Thoracic aorta (tissue), 2 donors: ENCODE results near the gene MMADHC. TPM values are rescaled to one million over a fixed set of nuclear protein-coding genes. Genes with fewer than 3 reads are reported as not detected.

Source experiments
- ATAC-seq: fragments of 150-250 bp; one replicate; pipeline ENCODE4 v1.8.0; 2017; ENCODE audit warnings: low read depth; ENCODE audit not compliant: insufficient number of reproducible peaks, low FRiP score
- DNase-seq: peaks from one replicate; pipeline ENCODE4 v3.0.0-alpha.2; 2020; ENCODE audit warnings: low spot score
- H3K27ac ChIP-seq, 2 donors: fragments of 200-600 bp; sonication (generic); 1 replicate in 1 of 2; 2 replicates in 1 of 2; pipeline ENCODE4 v1.5.1; 2016; ENCODE audit warnings: mild to moderate bottlenecking in 2 of 2, moderate library complexity in 2 of 2
- H3K27me3 ChIP-seq: fragments of 200-600 bp; sonication (generic); replicated peaks from 2 replicates; pipeline ENCODE4 v1.6.0; 2016; ENCODE audit warnings: mild to moderate bottlenecking; ENCODE audit not compliant: insufficient read depth
- H3K36me3 ChIP-seq: fragments of 200-600 bp; sonication (generic); one replicate; pipeline ENCODE4 v1.5.1; 2016
- H3K4me1 ChIP-seq, 2 donors: fragments of 200-600 bp; sonication (generic); 1 replicate in 1 of 2; 2 replicates in 1 of 2; pipeline versions ENCODE4 v1.5.1 to v1.6.0; 2016; ENCODE audit warnings: low read depth in 2 of 2, mild to moderate bottlenecking in 1 of 2; ENCODE audit not compliant: control insufficient read depth in 1 of 2
- H3K4me3 ChIP-seq: fragments of 200-600 bp; sonication (generic); 2 replicates; pipeline ENCODE4 v1.5.1; 2016; ENCODE audit warnings: mild to moderate bottlenecking
- H3K9me3 ChIP-seq: fragments of 200-600 bp; sonication (generic); 2 replicates; pipeline ENCODE4 v1.5.1; 2016
- total RNA-seq, 2 donors: library from RNA; depleted of rRNA; stranded (reverse); fragments of >200 nt; gene quantifications; one replicate each; pipeline versions ENCODE4 v1.1.0 to v1.2.3, GENCODE V29; 2016
- TF ChIP-seq, protein P1 (sequence below): fragments of 200-600 bp; sonication (generic); IDR thresholded peaks from one replicate; pipeline ENCODE4 v1.5.1; 2019; ENCODE audit warnings: antibody characterized with exemption

Gene MMADHC
- total RNA-seq, 2 donors from 2014 or later = 62.2 to 280 TPM

GRCh38 chr2:149613704-149614103, 26.1 kb upstream of the MMADHC start:
- Histone ChIP-seq H3K36me3 (no peaks in the 10 kb centered on the region), H3K27me3 (no peaks in the 10 kb centered on the region), H3K27ac (no peak overlapping the region), H3K9me3 (no peaks in the 10 kb centered on the region), H3K4me1 (peaks cover 0 to 16% of the 10 kb centered on the region in 2 donors), H3K4me3 (no peak overlapping the region)
- TF ChIP-seq, protein P1, sequence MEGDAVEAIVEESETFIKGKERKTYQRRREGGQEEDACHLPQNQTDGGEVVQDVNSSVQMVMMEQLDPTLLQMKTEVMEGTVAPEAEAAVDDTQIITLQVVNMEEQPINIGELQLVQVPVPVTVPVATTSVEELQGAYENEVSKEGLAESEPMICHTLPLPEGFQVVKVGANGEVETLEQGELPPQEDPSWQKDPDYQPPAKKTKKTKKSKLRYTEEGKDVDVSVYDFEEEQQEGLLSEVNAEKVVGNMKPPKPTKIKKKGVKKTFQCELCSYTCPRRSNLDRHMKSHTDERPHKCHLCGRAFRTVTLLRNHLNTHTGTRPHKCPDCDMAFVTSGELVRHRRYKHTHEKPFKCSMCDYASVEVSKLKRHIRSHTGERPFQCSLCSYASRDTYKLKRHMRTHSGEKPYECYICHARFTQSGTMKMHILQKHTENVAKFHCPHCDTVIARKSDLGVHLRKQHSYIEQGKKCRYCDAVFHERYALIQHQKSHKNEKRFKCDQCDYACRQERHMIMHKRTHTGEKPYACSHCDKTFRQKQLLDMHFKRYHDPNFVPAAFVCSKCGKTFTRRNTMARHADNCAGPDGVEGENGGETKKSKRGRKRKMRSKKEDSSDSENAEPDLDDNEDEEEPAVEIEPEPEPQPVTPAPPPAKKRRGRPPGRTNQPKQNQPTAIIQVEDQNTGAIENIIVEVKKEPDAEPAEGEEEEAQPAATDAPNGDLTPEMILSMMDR = no peak
- DNase-seq (no peak), ATAC-seq (no peak)

- TF ChIP-seq, protein P1 = no peak
- ATAC-seq = no peak
- H3K4me3 ChIP-seq = no peak overlapping the region
These were observed 24.5 kb upstream of the MMADHC start for GRCh38 chr2:149612122-149612521.

DNA sequence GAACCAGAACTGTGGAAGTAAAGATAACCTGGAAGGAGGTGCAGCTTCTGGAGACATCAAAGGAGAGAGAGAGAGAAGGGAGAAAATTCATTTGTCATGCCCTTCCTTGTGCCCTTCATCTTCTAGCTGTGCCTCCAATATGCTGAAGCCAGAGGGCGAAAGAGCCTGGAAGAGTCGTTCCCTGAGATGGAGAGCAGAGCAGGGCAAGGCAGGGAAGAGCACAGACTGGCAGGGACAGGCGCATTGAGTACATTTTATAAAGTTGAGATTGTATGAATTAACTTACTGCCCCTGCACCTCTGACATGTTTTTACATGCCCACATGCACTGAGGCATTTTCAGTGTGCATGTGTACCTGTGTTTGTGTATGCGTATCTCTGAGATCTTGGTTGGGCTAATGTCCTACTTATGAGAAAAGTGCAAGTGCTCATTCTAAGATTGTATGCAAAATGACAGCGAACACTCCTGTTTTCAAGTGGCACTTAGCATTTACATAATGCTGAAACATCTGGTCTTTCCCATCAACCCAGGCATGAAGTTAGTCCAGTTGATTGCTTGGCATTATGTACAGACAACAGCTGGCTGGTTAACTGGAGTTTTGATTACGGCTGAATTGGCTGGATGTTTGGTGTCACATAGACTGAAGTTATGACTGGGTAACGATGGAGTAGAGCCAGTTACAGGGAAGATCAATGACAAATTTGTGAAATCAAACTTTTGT, 23.7 kb upstream of the MMADHC start:
- Histone ChIP-seq H3K27me3 (no peaks in the 10 kb centered on the region), H3K36me3 (no peaks in the 10 kb centered on the region), H3K4me3 (no peak overlapping the region), H3K27ac (no peak overlapping the region), H3K4me1 (peaks cover 0 to 10% of the 10 kb centered on the region in 2 donors), H3K9me3 (no peaks in the 10 kb centered on the region)
- DNase-seq = no peak
- no peak for ATAC-seq
- TF ChIP-seq, protein P1 = no peak

More at GRCh38 chr2:149612122-149612521, 24.5 kb upstream of the MMADHC start:
- peaks cover 0 to 13% of the 10 kb centered on the region in 2 donors for H3K4me1 ChIP-seq
- no peaks in the 10 kb centered on the region for H3K27me3 ChIP-seq
- no peaks in the 10 kb centered on the region for H3K9me3 ChIP-seq
- H3K36me3 ChIP-seq = no peaks in the 10 kb centered on the region
- no peak for DNase-seq
- no peak overlapping the region for H3K27ac ChIP-seq

DNA sequence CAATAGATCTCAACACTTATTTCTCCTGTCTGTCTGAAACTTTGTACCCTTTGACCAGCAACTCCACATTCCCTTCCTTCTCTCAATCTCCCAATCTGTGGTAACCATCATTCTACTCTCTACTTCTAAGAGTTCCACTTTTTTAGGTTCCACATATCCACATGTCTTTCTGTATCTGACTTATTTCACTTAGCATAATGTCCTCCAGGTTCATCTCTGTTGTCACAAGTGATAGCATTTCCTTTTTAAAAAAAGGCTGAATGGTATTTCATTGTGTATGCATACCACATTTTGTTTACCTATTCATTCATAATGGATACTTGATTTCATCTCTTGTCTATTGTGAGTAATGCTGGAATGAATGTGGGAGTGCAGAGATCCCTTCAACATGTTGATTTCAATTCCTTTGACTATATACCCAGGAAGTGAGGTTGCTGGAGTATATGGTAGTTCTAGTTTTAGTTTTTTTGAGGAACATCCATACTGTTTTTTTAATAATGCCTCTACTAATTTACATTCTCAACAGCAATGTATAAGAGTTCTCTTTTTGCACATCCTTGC, 18.8 kb upstream of the MMADHC start:
- Histone ChIP-seq H3K9me3 (no peaks in the 10 kb centered on the region), H3K4me3 (no peak overlapping the region), H3K27ac (no peak overlapping the region), H3K4me1 (no peaks in the 10 kb centered on the region), H3K36me3 (no peaks in the 10 kb centered on the region), H3K27me3 (no peaks in the 10 kb centered on the region)
- DNase-seq (no peak), ATAC-seq (no peak)
- TF ChIP-seq, protein P1 = no peak

DNA sequence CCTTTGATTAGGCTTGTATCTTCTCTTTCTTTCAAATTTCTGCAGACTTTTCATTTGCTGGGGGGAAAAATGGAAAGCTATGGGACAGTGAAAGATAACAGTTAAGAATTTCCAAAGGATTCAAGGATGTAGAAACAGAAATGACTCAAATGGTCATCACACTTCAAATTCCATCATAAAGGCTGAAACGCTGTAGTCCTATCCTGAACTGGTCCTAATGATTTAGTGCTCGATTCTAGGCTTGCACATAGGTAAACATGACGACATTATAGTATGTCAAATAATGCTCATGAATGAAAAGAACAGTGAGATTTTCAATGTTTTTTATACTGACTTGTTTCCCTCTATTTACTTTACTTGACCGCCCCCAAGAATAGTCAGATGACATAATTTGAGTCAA, 15.7 kb upstream of the MMADHC start:
- Histone ChIP-seq H3K4me1 (no peaks in the 10 kb centered on the region), H3K9me3 (no peaks in the 10 kb centered on the region), H3K4me3 (no peak overlapping the region), H3K27me3 (no peaks in the 10 kb centered on the region), H3K36me3 (no peaks in the 10 kb centered on the region), H3K27ac (no peak overlapping the region)
- ATAC-seq = no peak
- no peak for DNase-seq
- TF ChIP-seq, protein P1 = no peak
